Urothelium cell line (cell line): ENCODE results near the gene DAPP1.

Experiments used
- DNase-seq: peaks from one replicate; pipeline ENCODE4 v3.0.0; 2011; ENCODE audit warnings: low spot score, mixed read lengths
- FAIRE-seq: peaks from 2 replicates; lab custom pipeline; 2011; peaks lifted over from hg19 to GRCh38; lab: Jason Lieb, UNC

Gene DAPP1

GRCh38 chr4:99894161-99894997 is 77.8 kb downstream of the DAPP1 start, which contains the start of gene LAMTOR3:
Gene LAMTOR3, minus strand, starts transcription at chr4:99894427. Its CDS starts 464 bp downstream, at chr4:99893963.
- FAIRE-seq, result peak; percentile 23

GRCh38 chr4:99894998-99895397 is 78.4 kb downstream of the DAPP1 start:
- FAIRE-seq (no peak), DNase-seq (no peak)

More at GRCh38 chr4:99894161-99894997, 77.8 kb downstream of the DAPP1 start, which contains the start of gene LAMTOR3:
- peak; percentile 94 for DNase-seq

- FAIRE-seq (no peak), DNase-seq (no peak)
These were observed 98.8 kb downstream of the DAPP1 start for GRCh38 chr4:99915449-99915848.

GRCh38 chr4:99917575-99917974 is 100.9 kb downstream of the DAPP1 start:
- DNase-seq (no peak), FAIRE-seq (no peak)

DNA sequence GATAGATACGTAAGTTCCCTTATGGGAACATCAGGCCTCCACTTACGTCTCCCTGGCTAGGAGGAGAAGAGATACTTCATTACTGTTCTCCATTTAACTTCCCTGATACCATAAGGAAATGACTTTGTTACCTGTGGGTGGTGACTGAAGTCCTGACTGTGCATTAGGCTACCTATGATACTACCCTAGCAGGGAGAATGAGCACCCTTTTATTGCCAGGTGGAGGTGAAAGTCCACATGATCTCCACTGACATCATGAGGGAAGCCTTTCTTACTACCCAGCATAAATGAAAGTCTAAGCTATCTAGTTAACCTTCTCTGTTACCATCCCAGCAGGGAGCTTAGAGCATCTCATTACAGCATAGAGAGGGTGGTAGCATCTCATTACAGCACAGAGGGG is 102.0 kb downstream of the DAPP1 start:
- DNase-seq (no peak), FAIRE-seq (peak; percentile 27)
